HAP-1 (cell line): ENCODE measurements around the gene NAGLU.

Source experiments
- DNase-seq, 2 experiments: peaks; one replicate each; pipeline ENCODE4 v3.0.0-alpha.2; 2016 to 2020; ENCODE audit warnings: low spot score in 2 of 2
- H3K27me3 ChIP-seq: fragments of 250-450 bp; sonication (Bioruptor Pico); 2 replicates; pipeline ENCODE4 v1.5.1; 2020; ENCODE audit warnings: low read depth, mild to moderate bottlenecking, moderate library complexity
- H3K36me3 ChIP-seq: fragments of 250-450 bp; sonication (Bioruptor Pico); replicated peaks from 2 replicates; pipeline ENCODE4 v1.5.1; 2020; ENCODE audit warnings: mild to moderate bottlenecking
- H3K4me1 ChIP-seq: fragments of 250-450 bp; sonication (Bioruptor Pico); 2 replicates; pipeline ENCODE4 v1.5.1; 2020; ENCODE audit warnings: mild to moderate bottlenecking
- H3K4me3 ChIP-seq: fragments of 250-450 bp; sonication (Bioruptor Pico); 2 replicates; pipeline ENCODE4 v1.5.1; 2020; ENCODE audit warnings: mild to moderate bottlenecking, moderate library complexity
- H3K9me3 ChIP-seq: fragments of 250-450 bp; sonication (Bioruptor Pico); 2 replicates; pipeline ENCODE4 v1.5.1; 2020; ENCODE audit warnings: mild to moderate bottlenecking, moderate library complexity
- in situ Hi-C: fragments of 300-500 bp; cut with MboI; formaldehyde crosslinking; loops from 3 replicates; pipeline ENCODE4 v1.14.3; 2020; ENCODE audit warnings: low sequenced_read_pairs, inconsistent platforms, mixed read lengths

NAGLU gene

DNA sequence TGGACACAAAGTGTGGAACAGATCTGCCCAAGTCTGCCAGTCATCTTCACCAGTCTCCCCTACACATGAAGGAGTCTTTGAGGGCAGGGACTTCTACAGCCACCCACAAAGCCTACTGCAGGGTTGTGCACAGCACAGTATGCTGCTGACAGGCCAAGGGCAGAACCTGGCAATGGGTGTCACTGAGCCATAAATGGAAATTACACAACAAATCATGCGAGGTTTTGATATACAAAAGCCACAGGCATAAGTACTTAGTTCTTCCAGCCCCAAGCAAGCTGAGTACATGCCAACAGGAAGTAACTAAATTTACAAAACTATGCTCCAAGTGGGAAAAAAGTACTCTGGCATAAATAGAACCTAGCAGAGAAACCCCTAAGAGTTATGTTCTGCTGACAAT, 49.3 kb downstream of the NAGLU start:
- in situ Hi-C loops: loop anchor here (25.0 kb wide), 2 partner anchors 177 to 352 kb away; partner anchors contain the start of genes RAMP2 and VPS25
- Histone ChIP-seq H3K36me3 (peaks cover 55% of the 10 kb centered on the region), H3K9me3 (no peaks in the 10 kb centered on the region), H3K27me3 (no peaks in the 10 kb centered on the region), H3K4me1 (no peaks in the 10 kb centered on the region), H3K4me3 (no peak overlapping the region)
- no peak for DNase-seq

DNA sequence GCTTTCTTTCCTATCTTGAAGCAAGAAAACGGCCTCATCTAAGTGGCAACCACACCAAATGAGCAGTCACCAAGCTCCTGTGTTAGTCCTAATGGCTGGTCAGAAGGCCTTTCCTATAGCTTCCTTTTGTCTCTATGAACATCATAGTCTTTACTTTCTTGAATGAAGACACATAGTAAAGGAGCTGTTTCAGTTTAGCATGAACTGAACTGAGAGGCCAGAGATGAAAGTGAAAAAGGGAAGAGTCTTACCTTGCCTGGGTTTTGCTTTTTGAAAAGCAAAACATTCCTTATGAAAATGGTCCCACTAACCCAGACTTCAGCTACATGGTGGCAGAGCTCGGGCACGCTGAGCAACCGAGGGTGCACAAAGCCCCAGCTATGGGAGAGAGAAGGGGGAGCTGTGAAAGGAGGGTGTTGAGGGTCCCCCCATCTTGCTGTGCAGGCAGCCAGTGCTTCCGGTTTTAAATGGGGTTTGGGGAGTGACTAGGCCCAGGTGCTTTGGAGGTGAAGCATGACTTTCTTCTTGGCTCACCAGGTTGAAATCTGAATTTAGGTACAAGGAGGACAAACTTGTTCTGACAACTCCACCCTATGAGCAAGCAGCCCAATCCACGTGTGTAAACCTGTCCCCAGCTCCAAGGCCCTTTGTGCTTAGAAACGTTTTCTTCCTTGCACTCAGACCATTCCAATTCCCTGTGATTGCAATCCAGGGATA, 50.6 kb downstream of the NAGLU start:
- Histone ChIP-seq H3K27me3 (no peaks in the 10 kb centered on the region), H3K9me3 (no peaks in the 10 kb centered on the region), H3K36me3 (peaks cover 53% of the 10 kb centered on the region), H3K4me3 (no peak overlapping the region), H3K4me1 (no peaks in the 10 kb centered on the region)
- DNase-seq: no peak
- in situ Hi-C loops: loop anchor here (25.0 kb wide), 2 partner anchors 176 to 351 kb away; partner anchors contain the start of genes RAMP2 and VPS25

DNA sequence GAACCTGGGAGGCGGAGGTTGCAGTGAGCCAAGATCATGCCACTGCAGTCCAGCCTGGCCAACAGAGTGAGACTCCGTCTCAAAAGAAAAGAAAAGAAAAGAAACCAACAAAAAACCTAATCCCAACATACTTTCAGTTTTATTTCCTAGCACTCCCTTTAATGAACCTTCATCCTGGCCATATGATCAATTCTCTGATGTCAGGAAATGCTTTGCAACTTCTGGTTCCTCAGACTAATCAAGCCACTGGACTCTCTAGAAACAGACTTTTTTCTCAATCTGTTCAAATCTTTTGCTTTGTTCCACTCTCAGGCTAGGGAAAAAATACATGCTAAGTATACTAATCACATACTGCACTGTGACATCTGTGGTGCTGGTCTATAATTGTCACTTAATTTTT, 54.8 kb downstream of the NAGLU start:
- Histone ChIP-seq H3K4me1 (no peaks in the 10 kb centered on the region), H3K9me3 (no peaks in the 10 kb centered on the region), H3K4me3 (no peak overlapping the region), H3K27me3 (no peaks in the 10 kb centered on the region), H3K36me3 (peaks cover 24% of the 10 kb centered on the region)
- no peak for DNase-seq
- in situ Hi-C loops: loop anchor here (25.0 kb wide), 2 partner anchors 171 to 346 kb away; partner anchors contain the start of genes RAMP2 and VPS25

DNA sequence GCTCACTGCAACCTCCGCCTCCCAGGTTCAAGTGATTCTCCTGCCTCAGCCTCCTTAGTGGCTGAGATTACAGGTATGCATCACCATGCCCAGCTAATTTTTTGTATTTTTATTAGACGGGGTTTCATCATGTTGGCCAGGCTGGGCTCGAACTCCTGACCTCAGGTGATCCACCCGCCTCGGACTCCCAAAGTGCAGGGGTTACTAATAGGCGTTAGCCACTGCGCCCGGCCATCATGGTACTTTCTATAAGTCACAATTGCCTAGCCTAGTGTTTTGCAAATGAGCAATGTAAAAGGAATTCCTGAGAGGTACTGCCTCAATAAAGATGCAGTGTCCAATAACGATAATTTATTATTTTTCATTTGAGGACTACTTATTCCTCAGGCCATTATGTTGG, 55.4 kb downstream of the NAGLU start:
- in situ Hi-C loops: loop anchor here (25.0 kb wide), 2 partner anchors 171 to 346 kb away; partner anchors contain the start of genes RAMP2 and VPS25
- no peaks in the 10 kb centered on the region for H3K4me1 ChIP-seq
- H3K36me3 ChIP-seq: peaks cover 24% of the 10 kb centered on the region
- H3K27me3 ChIP-seq: no peaks in the 10 kb centered on the region
- no peak overlapping the region for H3K4me3 ChIP-seq
- no peaks in the 10 kb centered on the region for H3K9me3 ChIP-seq
- DNase-seq: no peak
